Panc1 (cell line): Measurements from ENCODE around the gene ENTREP3.

Source experiments
- CTCF ChIP-seq: fragments of 450-650 bp; IDR thresholded peaks from 2 replicates; pipeline ENCODE4 v1.5.1; 2017; ENCODE audit warnings: mild to moderate bottlenecking
- POLR2AphosphoS5 ChIP-seq: IDR thresholded peaks from 2 replicates; pipeline ENCODE4 v1.6.1; 2012; ENCODE audit warnings: mild to moderate bottlenecking, low read depth, low read length, moderate library complexity
- REST ChIP-seq, 2 experiments: IDR thresholded peaks; 2 replicates each; pipeline ENCODE4 v1.6.1; 2011 to 2012; ENCODE audit warnings: low read depth in 2 of 2, control low read depth in 1 of 2, low read length in 1 of 2, mild to moderate bottlenecking in 1 of 2, moderate library complexity in 1 of 2; ENCODE audit not compliant: insufficient read depth in 1 of 2
- SIN3A ChIP-seq: IDR thresholded peaks from 2 replicates; pipeline ENCODE4 v1.6.1; 2012; ENCODE audit warnings: low read depth, mild to moderate bottlenecking, low read length, moderate library complexity, borderline replicate concordance; ENCODE audit not compliant: insufficient read depth
- TCF7L2 ChIP-seq: IDR thresholded peaks from 2 replicates; pipeline ENCODE4 v1.6.1; 2011; ENCODE audit warnings: mild to moderate bottlenecking, low read depth, low read length, inconsistent platforms

GRCh38 chr1:155285631-155286044 lies 30.4 kb upstream of the ENTREP3 start:
- no peak for TF ChIP-seq CTCF
- TF ChIP-seq REST (IDR thresholded peaks at IDR 0.05; ENCODE audit: insufficient read depth in 1 of 2, low read depth in 2 of 2, low read length in 1 of 2), result no peak
- no peak for TF ChIP-seq TCF7L2
- TF ChIP-seq POLR2AphosphoS5, result no peak
- no peak for TF ChIP-seq SIN3A
